B cell (primary cell): Measurements from ENCODE around the gene CDKL4. TPM values are rescaled to one million over a fixed set of nuclear protein-coding genes. Genes with fewer than 3 reads are reported as not detected.

Experiments used
- ATAC-seq: fragments of 200-7000 bp; cut with Tn5 transposase; one replicate; pipeline ENCODE4 v1.10.0; 2021; ENCODE audit warnings: low read depth, mild to moderate bottlenecking, moderate number of reproducible peaks, moderate library complexity
- CTCF ChIA-PET: fragments of 350-600 bp; sonication (Branson Sonifier 250); formaldehyde crosslinking; loops from one replicate; lab custom pipeline; 2021; ENCODE audit warnings: antibody characterized with exemption, inconsistent platforms; lab: Charles Lee
- POLR2A ChIA-PET: fragments of 350-600 bp; sonication (Branson Sonifier 250); formaldehyde crosslinking; loops from one replicate; lab custom pipeline; 2021; ENCODE audit warnings: antibody characterized with exemption; lab: Charles Lee
- DNase-seq: peaks from one replicate; pipeline ENCODE4 v3.0.0; 2013
- H2AFZ ChIP-seq: 2 replicates; pipeline ENCODE4 v1.6.1; 2012; ENCODE audit warnings: mild to moderate bottlenecking, low read depth, low read length; ENCODE audit not compliant: insufficient read depth, poor library complexity, severe bottlenecking
- H3K27ac ChIP-seq, 2 donors: 1 replicate in 1 of 2; 2 replicates in 1 of 2; pipeline ENCODE4 v1.5.1; 2012 to 2013; ENCODE audit warnings: low read length in 2 of 2, mild to moderate bottlenecking in 2 of 2, moderate library complexity in 1 of 2
- H3K27me3 ChIP-seq, 4 experiments: fragments of 200-600 bp in 1 of 4; sonication (generic) in 1 of 4; replicated peaks in 1 of 4; 1 replicate in 2 of 4; 2 replicates in 2 of 4; pipeline versions ENCODE4 v1.6.1 to v1.7.0; 2013 to 2016; ENCODE audit warnings: low read length in 3 of 4, mild to moderate bottlenecking in 2 of 4, mixed read lengths in 1 of 4, moderate library complexity in 1 of 4; ENCODE audit not compliant: insufficient read depth in 4 of 4, control insufficient read depth in 3 of 4; ENCODE audit errors: control extremely low read depth in 1 of 4
- H3K36me3 ChIP-seq, 2 experiments: replicated peaks in 1 of 2; 1 replicate in 1 of 2; 2 replicates in 1 of 2; pipeline versions ENCODE4 v1.6.1 to v1.7.1; 2013; ENCODE audit warnings: low read length in 1 of 2; ENCODE audit not compliant: insufficient read depth in 2 of 2, control insufficient read depth in 1 of 2; ENCODE audit errors: control extremely low read depth in 1 of 2, extremely low read depth in 1 of 2
- H3K4me1 ChIP-seq, 2 donors: fragments of 200-600 bp in 1 of 2; sonication (generic) in 1 of 2; 1 replicate in 1 of 2; 2 replicates in 1 of 2; pipeline versions ENCODE4 v1.5.1 to v1.6.1; 2013 to 2017; ENCODE audit warnings: low read length in 2 of 2; ENCODE audit not compliant: control insufficient read depth in 2 of 2, insufficient read depth in 2 of 2
- H3K4me2 ChIP-seq: replicated peaks from 2 replicates; pipeline ENCODE3; 2012; ENCODE audit warnings: mild to moderate bottlenecking, low read depth, low read length; ENCODE audit not compliant: poor library complexity, severe bottlenecking
- H3K4me3 ChIP-seq, 5 experiments: fragments of 200-600 bp in 1 of 5; sonication (generic) in 1 of 5; 1 replicate in 3 of 5; 2 replicates in 2 of 5; pipeline versions ENCODE4 v1.5.1 to v1.7.0; 2011 to 2016; ENCODE audit warnings: low read length in 4 of 5, mild to moderate bottlenecking in 4 of 5, low read depth in 2 of 5, control low read depth in 1 of 5, moderate library complexity in 1 of 5; ENCODE audit not compliant: insufficient read depth in 1 of 5; ENCODE audit errors: control extremely low read depth in 1 of 5, extremely low read depth in 1 of 5
- H3K79me2 ChIP-seq: fragments of 200-600 bp; sonication (generic); one replicate; pipeline ENCODE4 v1.6.0; 2016; ENCODE audit warnings: low read length; ENCODE audit not compliant: control insufficient read depth, insufficient read depth
- H3K9ac ChIP-seq: fragments of 200-600 bp; sonication (generic); 2 replicates; pipeline ENCODE4 v1.6.1; 2017; ENCODE audit warnings: mild to moderate bottlenecking, low read length, moderate library complexity
- H3K9me3 ChIP-seq, 3 donors: one replicate each; pipeline versions ENCODE4 v1.6.1 to v1.7.1; 2013; ENCODE audit warnings: low read length in 2 of 3; ENCODE audit not compliant: control insufficient read depth in 2 of 3, insufficient read depth in 1 of 3; ENCODE audit errors: control extremely low read depth in 1 of 3
- H4K20me1 ChIP-seq: 2 replicates; pipeline ENCODE4 v1.6.0; 2012; ENCODE audit warnings: mild to moderate bottlenecking, low read length; ENCODE audit not compliant: insufficient read depth, control insufficient read depth, poor library complexity, severe bottlenecking
- H3K27ac Mint-ChIP-seq: one replicate; pipeline ENCODE4 v1.8.0; 2021; ENCODE audit warnings: mixed read lengths
- H3K27me3 Mint-ChIP-seq: one replicate; pipeline ENCODE4 v1.8.0; 2021; ENCODE audit warnings: mixed read lengths
- H3K4me1 Mint-ChIP-seq: one replicate; pipeline ENCODE4 v1.8.0; 2021; ENCODE audit warnings: mixed read lengths
- H3K4me3 Mint-ChIP-seq: one replicate; pipeline ENCODE4 v1.8.0; 2021; ENCODE audit warnings: mixed read lengths
- H3K9me3 Mint-ChIP-seq: one replicate; pipeline ENCODE4 v1.8.0; 2022; ENCODE audit warnings: mixed read lengths; ENCODE audit not compliant: insufficient read depth
- EZH2 ChIP-seq: IDR thresholded peaks from 2 replicates; pipeline ENCODE4 v1.6.1; 2012; ENCODE audit warnings: borderline replicate concordance, low read depth, mild to moderate bottlenecking, moderate library complexity, low read length; ENCODE audit not compliant: insufficient read depth, poor library complexity, severe bottlenecking
- WGBS: methylation state at CpG from one replicate; pipeline ENCODE4 v1.1.5; 2013; ENCODE audit warnings: missing lambda C conversion rate; ENCODE audit not compliant: insufficient coverage; 5-methylcytosine and 5-hydroxymethylcytosine counted together
- intact Hi-C: fragments of 100-400 bp; cut with micrococcal nuclease; formaldehyde crosslinking; loops from one replicate; pipeline ENCODE4 v1.10.0; 2022
- polyA plus RNA-seq: library from polyadenylated mRNA; depleted of rRNA; stranded (reverse); fragments of >200 nt; gene quantifications from 2 replicates; pipeline ENCODE4 v1.2.3, GENCODE V29; 2012
- total RNA-seq, 2 donors: library from RNA; stranded (reverse); fragments of 120-200 nt in 1 of 2; gene quantifications; 1 replicate in 1 of 2; 2 replicates in 1 of 2; pipeline versions ENCODE4 v1.2.3 to v1.2.4, GENCODE V29; 2013 to 2022
- TF ChIP-seq, protein P1 (sequence below): fragments of 200-600 bp; IDR thresholded peaks from one replicate; pipeline ENCODE4 v1.8.0; 2022; ENCODE audit warnings: antibody characterized with exemption, mild to moderate bottlenecking

CDKL4 gene
- total and polyA plus RNA-seq, 2 donors (not counting 1 experiment from before 2014, with no cell fraction given), result not detected

DNA sequence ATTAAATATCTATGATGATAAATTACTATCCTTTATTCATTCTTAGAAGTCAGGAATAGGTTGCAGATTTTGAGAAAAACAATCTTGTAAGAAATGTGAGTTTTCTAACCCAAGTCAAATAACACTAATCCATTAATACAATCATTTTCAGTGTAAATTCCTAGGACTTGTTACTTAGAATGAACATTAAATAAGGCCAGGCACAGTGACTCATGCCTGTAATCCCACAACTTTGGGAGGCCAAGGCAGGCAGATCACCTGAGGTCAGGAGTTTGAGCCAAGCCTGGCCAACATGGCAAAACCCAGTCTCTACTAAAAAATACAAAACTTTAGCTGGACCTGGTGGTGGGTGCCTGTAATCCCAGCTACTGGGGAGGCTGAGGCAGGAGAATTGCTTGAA is 45.8 kb upstream of the CDKL4 start:
- Histone ChIP-seq H3K79me2 (no peaks in the 10 kb centered on the region), H3K9ac (no peak overlapping the region), H3K4me1 (no peaks in the 10 kb centered on the region), H3K27ac (no peak overlapping the region), H3K27me3 (no peaks in the 10 kb centered on the region), H4K20me1 (no peaks in the 10 kb centered on the region), H3K36me3 (peaks cover 0 to 3% of the 10 kb centered on the region in 2 experiments), H2AFZ (no peak overlapping the region), H3K9me3 (no peaks in the 10 kb centered on the region), H3K4me2 (no peak overlapping the region), H3K4me3 (no peak overlapping the region)
- no peak overlapping the region for H3K27ac Mint-ChIP-seq
- CTCF ChIA-PET, result no interaction called here
- ATAC-seq, result no peak
- no peak for DNase-seq
- H3K9me3 Mint-ChIP-seq, result no peaks in the 10 kb centered on the region
- POLR2A ChIA-PET, result no interaction called here
- no peaks in the 10 kb centered on the region for H3K27me3 Mint-ChIP-seq
- H3K4me3 Mint-ChIP-seq, result no peak overlapping the region
- H3K4me1 Mint-ChIP-seq, result peaks cover 2% of the 10 kb centered on the region
- TF ChIP-seq, protein P1, sequence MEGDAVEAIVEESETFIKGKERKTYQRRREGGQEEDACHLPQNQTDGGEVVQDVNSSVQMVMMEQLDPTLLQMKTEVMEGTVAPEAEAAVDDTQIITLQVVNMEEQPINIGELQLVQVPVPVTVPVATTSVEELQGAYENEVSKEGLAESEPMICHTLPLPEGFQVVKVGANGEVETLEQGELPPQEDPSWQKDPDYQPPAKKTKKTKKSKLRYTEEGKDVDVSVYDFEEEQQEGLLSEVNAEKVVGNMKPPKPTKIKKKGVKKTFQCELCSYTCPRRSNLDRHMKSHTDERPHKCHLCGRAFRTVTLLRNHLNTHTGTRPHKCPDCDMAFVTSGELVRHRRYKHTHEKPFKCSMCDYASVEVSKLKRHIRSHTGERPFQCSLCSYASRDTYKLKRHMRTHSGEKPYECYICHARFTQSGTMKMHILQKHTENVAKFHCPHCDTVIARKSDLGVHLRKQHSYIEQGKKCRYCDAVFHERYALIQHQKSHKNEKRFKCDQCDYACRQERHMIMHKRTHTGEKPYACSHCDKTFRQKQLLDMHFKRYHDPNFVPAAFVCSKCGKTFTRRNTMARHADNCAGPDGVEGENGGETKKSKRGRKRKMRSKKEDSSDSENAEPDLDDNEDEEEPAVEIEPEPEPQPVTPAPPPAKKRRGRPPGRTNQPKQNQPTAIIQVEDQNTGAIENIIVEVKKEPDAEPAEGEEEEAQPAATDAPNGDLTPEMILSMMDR, result no peak
- no peak for TF ChIP-seq EZH2
- intact Hi-C loops, result no loop called here

- Histone ChIP-seq H3K27me3 (no peaks in the 10 kb centered on the region), H3K27ac (no peak overlapping the region), H3K9ac (no peak overlapping the region), H4K20me1 (no peaks in the 10 kb centered on the region), H3K4me3 (no peak overlapping the region), H3K36me3 (peaks cover 0 to 3% of the 10 kb centered on the region in 2 experiments), H3K79me2 (no peaks in the 10 kb centered on the region), H3K4me2 (no peak overlapping the region), H3K4me1 (no peaks in the 10 kb centered on the region), H3K9me3 (no peaks in the 10 kb centered on the region), H2AFZ (no peak overlapping the region)
- ChIA-PET POLR2A (no interaction called here), CTCF (no interaction called here)
- WGBS, result no CpG with 5 or more reads among the region's 1 CpG
- TF ChIP-seq, protein P1, result no peak
- TF ChIP-seq EZH2, result no peak
- DNase-seq, result no peak
- H3K4me1 Mint-ChIP-seq, result peaks cover 2% of the 10 kb centered on the region
- H3K9me3 Mint-ChIP-seq, result no peaks in the 10 kb centered on the region
- no peaks in the 10 kb centered on the region for H3K27me3 Mint-ChIP-seq
- H3K27ac Mint-ChIP-seq, result no peak overlapping the region
- no peak for ATAC-seq
- intact Hi-C loops, result no loop called here
- no peak overlapping the region for H3K4me3 Mint-ChIP-seq
Observed at GRCh38 chr2:39283561-39283960, 39.8 kb upstream of the CDKL4 start.
